ENCODE measurements around the gene PIP4K2C.
"Not testable (repeated sequence)": the region's sequence is repeated elsewhere in the genome, so short reads cannot be mapped to it uniquely, and the experiment has no call there.

PIP4K2C gene

DNA sequence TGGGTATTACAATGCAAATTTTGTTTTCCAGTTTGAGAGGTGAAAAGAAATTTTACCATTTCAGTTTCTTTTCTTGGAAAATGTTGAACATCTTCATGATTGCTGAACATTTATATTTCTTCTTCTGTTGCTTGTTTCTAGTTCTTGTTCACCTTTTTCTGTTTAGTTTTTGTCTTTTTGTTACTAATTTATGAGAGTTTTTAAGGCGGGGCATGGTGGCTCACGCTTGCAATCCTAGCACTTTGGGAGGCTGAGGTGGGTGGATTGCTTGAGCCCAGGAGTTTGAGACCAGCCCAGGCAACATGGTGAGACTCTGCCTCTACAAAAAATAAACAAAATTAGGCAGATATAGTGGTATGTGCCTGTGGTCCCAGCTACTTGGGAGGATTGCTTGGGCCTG, 30.5 kb upstream of the PIP4K2C start:
- no peak for DNase-seq (ENCODE audit: low spot score)

DNA sequence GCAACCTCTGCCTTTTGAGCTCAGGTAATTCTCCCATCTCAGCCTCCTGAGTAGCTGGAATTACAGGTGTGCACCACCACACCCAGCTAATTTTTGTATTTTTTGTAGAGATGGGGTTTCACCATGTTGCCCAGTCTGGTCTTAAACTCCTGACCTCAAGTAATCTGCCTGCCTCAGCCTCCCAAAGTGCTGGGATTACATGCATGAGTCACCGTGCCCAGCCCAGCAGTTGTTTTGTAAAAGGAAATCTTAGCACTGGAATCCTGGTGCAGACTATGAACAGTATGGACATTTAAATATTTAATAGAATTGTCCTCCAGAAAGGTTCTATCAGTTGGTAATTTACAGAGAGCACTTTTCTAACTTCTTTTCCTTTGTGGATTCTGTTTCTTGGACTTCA, 29.9 kb upstream of the PIP4K2C start:
- not testable (repeated sequence) for DNase-seq (ENCODE audit: low spot score)

DNA sequence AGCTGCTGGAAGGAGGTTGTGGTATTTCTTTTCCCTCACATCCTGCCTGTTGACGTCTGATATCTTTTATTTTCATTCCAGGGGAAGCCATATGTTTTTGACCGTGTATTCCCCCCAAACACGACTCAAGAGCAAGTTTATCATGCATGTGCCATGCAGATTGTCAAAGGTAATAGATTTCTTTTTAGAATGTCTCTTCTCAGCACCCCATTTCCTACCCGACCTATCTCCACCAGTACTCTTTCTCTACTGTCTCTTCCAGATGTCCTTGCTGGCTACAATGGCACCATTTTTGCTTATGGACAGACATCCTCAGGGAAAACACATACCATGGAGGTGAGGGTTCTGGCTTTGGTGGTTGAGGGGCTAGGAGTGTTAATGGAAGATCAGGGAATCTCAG, 27.6 kb upstream of the PIP4K2C start:
- no peak for DNase-seq (ENCODE audit: low spot score)

DNA sequence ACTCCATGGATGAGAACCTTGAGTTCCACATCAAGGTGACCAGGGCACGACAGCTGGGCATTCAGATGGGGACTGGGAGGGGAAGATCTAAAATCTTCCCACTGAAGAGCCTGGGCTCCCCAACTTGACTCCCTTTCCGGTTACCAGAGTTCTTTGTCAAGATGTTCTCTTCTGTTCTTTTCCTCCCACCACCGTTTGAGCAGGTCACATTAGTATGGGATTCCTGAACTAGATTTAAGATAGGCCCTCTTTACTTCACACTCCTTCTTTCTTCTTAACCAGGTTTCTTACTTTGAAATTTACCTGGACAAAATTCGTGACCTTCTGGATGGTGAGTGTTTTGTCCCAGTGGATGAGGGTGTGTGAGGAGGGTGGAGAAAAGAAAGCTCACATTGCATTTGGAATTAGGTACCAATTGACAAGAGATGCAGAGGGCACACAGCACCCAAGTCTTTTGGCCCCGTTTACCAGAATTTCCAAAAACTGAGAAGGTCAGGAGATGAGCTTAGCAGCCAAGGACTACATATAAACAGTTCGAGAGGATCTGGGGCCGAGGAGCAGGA, 26.7 kb upstream of the PIP4K2C start:
- DNase-seq (ENCODE audit: low spot score) = no peak

DNA sequence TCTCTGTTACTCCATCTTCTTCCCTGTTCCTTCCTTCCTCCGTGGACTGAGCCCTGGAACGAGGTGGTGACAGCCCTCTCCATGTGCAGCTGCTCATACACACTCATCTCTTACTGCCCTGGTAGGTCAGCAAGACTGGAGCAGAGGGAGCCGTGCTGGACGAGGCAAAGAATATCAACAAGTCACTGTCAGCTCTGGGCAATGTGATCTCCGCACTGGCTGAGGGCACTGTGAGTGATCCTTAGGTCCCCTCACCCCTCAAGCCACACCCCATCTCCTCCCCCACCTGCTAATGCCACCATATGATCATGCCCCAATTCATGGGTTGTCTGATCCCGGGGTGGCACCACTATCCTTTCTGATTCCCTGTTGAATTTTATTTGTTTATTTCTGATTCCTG, 22.2 kb upstream of the PIP4K2C start:
- DNase-seq (ENCODE audit: low spot score) = no peak

DNA sequence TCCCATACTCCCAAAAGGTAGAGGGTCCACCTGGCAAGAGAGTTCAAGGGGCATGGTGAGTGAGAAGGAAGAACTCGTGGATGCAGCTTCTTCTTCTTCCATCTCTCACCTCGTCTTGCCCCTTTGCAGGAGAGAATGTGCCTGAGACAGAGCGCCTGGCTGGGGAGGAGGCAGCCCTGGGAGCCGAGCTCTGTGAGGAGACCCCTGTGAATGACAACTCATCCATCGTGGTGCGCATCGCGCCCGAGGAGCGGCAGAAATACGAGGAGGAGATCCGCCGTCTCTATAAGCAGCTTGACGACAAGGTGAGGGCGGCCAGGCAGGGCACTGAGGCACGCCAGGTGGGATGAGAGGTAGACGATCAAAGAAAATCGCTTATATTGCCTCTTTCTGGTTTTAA, 21.1 kb upstream of the PIP4K2C start:
- DNase-seq (ENCODE audit: low spot score) = peak; percentile 25

DNA sequence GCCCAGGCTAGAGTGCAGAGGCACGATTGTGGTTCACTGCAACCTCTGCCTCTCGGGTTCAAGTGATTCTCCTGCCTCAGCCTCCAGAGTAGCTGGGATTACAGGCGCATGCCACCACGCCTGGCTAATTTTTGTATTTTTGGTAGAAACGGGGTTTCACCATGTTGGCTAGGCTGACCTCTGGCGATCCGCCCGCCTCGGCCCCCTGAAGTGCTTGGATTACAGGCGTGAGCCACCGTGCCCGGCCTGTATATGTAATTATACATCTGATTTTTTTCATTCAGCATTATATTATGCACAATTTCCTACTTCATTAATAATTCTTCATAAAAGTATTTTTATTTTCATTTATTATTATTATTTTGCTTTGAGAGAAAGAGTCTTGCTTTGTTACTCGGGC, 20.6 kb upstream of the PIP4K2C start:
- DNase-seq (ENCODE audit: low spot score) = not testable (repeated sequence)

DNA sequence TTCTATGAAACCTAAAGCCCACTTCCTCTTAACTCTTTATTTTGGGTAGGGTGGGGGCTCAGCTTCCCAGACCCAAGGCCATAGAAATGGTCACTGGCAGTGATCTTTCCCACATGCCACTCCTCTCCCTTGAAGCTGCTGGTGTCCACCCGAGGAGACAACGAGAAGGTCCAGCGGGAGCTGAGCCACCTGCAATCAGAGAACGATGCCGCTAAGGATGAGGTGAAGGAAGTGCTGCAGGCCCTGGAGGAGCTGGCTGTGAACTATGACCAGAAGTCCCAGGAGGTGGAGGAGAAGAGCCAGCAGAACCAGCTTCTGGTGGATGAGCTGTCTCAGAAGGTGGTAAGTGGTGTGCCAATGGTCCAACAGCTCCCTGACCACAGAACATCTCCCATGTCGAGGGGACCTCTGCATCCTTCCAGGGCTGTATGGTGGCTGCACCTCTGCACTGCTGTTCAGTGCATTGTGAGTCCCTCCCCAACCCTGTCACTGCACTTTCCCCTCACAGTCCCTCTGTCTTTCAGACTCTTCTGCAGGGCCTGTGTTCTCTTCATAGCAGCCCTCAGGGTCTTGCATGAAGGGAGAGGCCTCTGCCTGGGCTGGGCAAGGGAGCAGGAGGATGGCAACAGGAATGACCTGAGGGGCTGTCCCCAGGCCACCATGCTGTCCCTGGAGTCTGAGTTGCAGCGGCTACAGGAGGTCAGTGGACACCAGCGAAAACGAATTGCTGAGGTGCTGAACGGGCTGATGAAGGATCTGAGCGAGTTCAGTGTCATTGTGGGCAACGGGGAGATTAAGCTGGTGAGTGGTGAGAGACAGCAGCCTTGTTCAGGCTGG, 18.8 kb upstream of the PIP4K2C start:
- DNase-seq (ENCODE audit: low spot score) = no peak

DNA sequence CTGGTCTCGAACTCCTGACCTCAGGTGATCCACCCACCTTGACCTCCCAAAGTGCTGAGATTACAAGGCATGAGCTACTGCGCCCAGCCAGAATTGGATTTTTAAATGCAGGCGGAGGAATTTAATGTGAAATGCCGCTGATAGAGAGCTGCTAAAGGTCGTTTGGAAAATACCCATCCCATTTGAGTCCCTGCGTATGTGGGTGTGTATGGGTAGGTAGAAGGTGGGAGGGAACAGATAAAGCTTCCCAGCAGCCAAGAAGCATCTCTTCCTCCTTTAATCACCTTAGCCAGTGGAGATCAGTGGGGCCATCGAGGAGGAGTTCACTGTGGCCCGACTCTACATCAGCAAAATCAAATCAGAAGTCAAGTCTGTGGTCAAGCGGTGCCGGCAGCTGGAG, 16.2 kb upstream of the PIP4K2C start:
- no peak for DNase-seq (ENCODE audit: low spot score)

DNA sequence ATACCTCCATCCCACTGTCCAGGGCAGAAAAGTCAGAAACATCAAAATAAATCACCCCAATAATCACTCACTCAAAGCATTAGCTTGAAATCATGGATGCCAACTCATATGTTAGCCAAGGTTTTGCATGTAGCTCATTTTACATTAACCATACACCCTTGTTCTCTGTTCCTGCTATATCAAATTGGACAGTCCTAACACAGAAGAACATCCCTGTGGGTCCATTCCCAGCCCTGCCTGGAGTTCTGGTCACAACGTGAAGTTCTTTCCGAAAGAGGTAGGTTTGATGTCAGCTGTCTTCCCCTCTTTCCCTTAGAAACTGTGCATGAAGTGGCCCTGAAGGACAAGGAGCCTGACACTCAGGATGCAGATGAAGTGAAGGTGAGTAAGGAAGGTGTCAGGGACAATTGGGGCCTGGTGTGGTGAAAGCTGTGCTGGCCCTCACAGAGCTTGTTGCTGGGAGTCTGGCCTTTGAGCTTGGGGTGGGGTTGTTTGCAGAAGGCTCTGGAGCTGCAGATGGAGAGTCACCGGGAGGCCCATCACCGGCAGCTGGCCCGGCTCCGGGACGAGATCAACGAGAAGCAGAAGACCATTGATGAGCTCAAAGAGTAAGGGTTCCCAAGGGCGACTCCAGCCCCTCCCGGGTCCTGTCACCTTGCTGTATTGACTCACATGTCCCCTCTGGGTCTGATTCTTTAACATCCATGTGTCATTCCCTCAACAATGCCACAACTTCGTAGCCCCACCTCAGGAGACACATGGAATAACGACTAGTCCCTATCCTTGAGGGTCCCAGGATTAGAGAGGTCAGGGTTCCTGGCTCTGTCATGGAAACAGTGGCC, 15.0 kb upstream of the PIP4K2C start:
- no peak for DNase-seq (ENCODE audit: low spot score)

DNA sequence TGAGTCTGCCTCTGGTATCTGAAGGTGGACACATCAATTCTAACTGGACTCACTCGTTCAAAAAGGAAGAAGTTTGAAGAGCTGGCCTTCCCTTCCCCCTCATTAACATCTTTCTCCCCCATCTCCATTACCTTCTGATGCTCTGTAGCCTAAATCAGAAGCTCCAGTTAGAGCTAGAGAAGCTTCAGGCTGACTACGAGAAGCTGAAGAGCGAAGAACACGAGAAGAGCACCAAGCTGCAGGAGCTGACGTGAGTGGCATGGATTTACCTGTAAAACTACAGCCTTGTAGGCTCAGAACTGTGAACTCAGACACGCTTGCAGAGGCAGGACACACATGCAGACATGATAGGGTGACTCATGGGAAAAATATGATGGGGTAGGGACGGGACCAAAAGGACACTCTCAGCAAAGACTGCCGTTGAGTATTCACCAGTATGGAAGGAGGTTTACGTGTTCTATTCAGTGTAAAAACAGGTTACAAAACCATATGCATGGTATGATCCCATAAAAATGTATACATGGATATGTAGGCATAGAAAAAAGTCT, 14.3 kb upstream of the PIP4K2C start:
- DNase-seq (ENCODE audit: low spot score) = no peak

DNA sequence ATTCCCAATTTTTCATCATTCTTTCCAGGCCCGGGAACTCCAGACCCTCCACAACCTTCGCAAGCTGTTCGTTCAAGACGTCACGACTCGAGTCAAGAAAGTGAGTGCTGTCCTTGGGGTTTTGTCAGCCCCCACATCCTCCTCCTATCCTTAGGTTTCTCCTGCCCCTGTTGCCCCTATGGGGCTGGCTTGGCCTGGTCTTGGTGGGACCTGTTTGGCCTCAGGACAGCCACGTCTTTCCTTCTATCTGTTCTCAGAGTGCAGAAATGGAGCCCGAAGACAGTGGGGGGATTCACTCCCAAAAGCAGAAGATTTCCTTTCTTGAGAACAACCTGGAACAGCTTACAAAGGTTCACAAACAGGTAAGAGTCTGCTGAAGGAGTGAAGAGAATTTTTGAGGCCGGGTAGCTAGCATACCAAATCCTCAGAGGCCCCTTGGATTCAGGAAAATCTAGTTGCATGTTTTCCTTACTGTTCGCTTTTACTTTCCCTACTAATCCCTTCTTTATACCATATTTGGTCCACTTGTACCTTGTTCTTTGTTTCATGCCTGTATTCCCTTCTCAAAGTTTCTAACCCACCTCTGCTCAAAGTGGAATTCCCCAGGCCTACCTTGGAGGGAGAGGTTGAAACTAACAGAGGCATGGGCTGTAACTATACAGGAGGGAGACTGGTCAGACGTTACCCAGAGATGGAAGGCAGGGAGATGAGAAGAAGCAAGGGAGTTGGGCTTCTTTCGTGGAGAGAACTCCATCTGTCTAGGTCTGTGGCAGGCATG, 12.8 kb upstream of the PIP4K2C start:
- DNase-seq (ENCODE audit: low spot score) = no peak

DNA sequence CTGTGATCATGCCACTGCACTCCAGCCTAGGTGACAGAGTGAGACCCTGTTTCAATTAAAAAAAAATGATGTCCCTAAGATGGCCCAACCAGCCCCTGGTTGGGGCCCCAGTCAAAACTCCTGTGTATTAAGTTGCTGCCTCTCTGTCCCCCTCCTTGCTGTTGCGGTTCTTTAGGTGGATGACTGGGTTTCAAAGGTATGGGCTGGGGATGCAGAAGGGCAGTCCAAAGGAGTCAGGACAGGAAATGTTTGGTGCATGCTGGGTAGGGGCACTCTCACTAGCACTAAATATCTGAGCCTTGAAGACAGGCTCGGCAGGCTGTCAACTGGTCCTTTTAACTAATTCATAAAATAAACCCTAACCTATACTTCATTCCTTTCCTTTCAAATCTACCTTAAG, 12.0 kb upstream of the PIP4K2C start:
- DNase-seq (ENCODE audit: low spot score) = no peak

DNA sequence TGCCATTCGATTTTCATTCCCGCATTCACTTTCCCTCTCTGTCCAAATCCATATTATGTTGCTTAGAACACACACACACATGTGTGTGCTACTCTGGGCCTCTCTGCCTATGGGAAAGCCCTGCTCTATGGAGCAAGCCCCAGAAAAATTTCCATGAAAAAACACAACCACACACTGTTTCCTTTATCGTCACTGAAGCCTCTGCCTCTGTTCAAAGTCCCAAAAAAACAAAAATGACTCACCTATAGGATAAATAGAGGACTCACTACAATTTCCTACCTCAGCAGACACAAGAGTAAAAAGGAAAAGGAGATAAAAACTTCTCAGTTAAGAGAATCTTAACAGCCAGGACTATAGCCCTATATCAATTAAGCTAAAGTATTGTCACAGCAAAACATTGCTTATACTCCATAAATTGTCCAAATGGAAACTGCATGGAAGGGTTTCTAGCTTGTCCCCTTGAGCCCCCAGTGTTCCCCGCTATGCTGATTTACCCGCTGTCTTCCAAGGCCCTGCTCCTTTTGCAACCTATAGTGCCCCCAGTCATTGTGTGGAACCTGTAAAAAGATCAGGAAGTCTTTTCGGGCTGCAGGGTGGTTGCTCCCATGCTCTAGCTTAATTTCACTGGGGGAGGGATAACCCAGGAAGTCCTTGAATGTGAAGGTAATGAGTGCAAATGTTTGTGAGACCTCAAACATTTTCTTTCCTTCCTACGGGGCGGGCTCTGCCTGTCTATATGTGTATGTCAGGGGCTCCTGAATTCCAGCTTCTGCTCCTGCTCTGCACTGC, 11.1 kb upstream of the PIP4K2C start:
- no peak for DNase-seq (ENCODE audit: low spot score)

DNA sequence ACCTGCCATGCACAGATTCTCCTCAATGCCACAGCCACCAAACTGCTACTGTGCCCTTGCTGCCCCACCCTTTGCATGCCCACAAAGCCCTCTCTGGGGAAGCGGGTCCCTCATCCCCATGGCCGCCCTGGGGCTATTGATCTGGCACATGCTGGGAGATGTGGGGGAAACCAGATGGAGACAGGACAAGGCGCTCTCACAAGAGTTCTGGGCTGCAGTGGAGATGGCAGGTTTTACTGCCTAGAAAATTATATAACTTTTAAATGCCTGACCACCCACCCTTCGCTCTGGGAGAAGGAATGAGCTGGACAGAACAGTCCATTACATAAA, 10.6 kb upstream of the PIP4K2C start:
- no peak for DNase-seq (ENCODE audit: low spot score)

DNA sequence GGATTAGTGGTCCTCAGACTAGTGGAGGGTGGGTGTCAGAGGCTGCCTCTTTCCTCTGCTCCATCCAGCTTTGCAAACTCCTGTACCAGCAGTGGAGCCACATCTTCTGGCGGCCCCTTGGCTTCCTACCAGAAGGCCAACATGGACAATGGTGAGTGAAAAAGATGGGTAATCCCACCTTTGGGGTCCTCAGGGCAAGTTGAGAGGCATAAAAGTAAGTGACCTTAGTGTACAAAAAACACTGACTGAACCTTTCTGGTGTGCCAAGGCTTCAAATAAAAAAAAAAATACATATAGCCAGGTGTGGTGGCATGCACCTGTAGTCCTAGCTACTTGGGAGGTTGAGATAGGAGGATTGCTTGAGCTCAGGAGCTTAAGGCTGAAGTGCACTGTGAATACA, 9.2 kb upstream of the PIP4K2C start:
- DNase-seq (ENCODE audit: low spot score) = no peak

DNA sequence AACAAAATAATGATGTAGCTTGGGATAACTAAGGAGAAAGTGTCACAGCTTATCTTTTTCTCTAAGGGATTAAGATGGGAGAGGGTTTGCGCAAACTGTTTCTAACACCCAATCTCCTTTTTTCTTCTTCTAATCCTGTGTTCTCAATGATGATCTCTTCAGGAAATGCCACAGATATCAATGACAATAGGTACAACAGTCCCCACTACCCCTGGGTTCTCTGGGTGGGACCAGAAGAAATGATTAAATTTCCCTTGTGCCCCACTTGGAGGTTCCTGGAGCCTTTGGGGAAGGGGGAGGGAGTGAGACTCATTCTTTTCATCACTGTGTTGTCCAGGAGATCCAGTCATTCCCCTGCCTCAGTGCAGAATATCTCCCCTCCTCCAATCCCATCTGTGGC, 8.6 kb upstream of the PIP4K2C start:
- DNase-seq (ENCODE audit: low spot score) = no peak

DNA sequence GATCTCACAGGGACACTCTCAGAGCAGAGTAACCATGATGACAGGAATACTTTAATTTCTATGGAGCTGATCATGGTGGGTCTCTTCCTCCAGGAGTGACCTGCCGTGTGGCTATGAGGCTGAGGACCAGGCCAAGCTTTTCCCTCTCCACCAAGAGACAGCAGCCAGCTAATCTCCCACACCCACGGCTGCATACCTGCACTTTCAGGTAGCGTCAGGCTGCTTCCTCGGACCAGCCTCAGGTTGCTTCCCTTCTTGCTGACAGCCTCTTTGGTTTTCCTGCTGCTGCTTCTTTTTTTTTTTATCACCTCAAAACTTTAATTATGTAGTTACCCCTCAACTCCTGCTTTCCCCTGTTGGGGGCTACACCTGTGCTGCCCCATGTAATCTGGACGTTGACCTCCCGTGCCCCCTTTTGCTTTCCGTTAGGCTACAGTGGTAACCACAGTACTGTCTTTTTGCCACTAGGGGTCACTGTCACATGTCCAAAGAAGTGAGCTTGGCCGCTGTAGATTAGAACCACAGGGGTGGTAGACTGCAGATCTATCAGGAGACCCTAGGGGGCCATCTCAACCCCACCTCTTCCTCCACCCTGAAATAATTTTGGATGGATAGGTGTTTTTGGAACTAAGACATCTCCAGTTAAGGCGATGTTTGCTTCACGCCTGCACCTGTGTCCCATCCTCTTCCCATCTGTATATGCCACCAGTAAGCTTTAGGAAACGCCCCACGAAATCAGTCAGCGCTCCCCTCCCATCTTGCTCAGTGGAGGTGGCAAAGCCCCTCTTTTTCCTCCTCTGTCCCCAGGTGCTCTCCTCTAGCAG, 7.8 kb upstream of the PIP4K2C start:
- peak; percentile 91 for DNase-seq (ENCODE audit: low spot score)

DNA sequence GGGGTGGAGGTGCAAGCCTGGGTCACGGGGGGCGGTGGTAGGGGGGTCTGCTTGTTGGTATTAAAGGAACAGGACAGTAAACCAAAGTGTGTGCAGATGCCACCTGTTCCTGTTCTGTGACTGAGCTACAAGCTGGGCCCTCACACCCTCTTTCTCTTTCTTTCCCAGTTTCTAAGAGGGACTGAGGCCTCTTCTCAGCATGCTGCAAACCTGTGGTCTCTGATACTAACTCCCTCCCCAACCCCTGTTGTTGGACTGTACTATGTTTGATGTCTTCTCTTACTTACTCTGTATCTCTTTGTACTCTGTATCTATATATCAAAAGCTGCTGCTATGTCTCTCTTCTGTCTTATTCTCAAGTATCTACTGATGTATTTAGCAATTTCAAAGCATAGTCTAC, 6.9 kb upstream of the PIP4K2C start:
- DNase-seq (ENCODE audit: low spot score) = no peak

DNA sequence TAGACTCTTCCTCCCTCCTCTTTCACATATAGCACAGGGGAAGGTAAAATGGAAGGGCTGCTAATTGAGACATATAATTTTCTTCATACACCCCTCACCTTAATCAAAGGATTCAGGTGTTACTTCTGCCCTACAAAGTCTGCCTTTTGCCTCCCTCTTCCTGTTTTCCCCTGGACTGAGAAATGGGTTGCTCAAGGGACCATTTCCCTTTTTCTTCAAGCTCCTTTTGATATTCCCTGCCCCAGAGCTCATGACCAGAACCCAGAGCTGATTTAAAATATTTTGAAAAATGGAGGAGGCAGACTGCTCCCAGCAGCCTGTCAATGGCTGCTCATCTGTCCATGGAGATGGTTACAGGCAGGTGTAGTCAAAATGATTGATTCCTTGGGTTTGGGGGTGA, 6.3 kb upstream of the PIP4K2C start:
- no peak for DNase-seq (ENCODE audit: low spot score)

All from D341Med (cell line).